ENCODE results near the gene DENND5A.

DNA sequence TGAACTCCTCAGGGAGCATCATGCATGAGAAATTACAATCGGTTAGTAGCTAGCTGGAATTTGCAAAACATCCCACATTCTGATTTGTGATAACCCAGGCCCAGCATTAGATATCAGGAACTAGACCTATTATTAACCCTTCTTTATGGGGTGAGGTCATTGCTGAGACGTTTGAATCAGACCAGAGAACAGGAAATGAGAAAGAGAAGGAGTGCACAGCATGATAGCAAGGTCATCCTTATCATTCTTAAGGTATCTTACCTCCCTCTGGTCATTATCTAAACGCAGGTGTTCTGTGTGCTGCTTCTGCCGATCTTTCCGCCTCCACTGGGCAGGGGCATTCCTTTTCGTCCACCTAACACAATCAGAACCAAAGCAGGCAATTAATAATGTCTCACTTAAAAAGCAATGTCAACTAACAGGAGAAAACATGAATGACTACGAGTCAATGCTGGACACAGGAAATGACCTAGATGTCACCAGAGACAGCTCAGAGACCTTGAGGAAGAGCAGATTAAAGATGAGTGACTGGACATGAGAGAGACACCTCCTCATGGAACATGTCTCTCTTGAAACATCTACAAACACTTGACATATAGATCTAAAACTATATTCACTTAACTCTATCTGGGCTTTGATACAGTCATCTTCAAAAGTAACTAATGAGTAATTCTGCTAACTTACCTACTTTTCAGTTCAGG is 95.4 kb downstream of the DENND5A start:
- TF ChIP-seq, protein P1, sequence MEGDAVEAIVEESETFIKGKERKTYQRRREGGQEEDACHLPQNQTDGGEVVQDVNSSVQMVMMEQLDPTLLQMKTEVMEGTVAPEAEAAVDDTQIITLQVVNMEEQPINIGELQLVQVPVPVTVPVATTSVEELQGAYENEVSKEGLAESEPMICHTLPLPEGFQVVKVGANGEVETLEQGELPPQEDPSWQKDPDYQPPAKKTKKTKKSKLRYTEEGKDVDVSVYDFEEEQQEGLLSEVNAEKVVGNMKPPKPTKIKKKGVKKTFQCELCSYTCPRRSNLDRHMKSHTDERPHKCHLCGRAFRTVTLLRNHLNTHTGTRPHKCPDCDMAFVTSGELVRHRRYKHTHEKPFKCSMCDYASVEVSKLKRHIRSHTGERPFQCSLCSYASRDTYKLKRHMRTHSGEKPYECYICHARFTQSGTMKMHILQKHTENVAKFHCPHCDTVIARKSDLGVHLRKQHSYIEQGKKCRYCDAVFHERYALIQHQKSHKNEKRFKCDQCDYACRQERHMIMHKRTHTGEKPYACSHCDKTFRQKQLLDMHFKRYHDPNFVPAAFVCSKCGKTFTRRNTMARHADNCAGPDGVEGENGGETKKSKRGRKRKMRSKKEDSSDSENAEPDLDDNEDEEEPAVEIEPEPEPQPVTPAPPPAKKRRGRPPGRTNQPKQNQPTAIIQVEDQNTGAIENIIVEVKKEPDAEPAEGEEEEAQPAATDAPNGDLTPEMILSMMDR (IDR thresholded peaks at IDR 0.05) = no peak
- TF ChIP-seq POLR2A (IDR thresholded peaks at IDR 0.05) = no peak

Measured in Peyer's patch (tissue), 4 donors.